Prostate gland (tissue), 2 donors: ENCODE results near the gene HMGXB3.

Experiments
- CTCF ChIP-seq, 4 experiments: fragments of 200-600 bp in 2 of 4; fragments of 450-650 bp in 2 of 4; sonication (generic) in 2 of 4; IDR thresholded peaks; 1 replicate in 3 of 4; 2 replicates in 1 of 4; pipeline ENCODE4 v1.5.1; 2016 to 2019; ENCODE audit warnings: antibody characterized with exemption in 4 of 4, mild to moderate bottlenecking in 2 of 4, moderate library complexity in 2 of 4
- POLR2A ChIP-seq: fragments of 450-650 bp; IDR thresholded peaks from one replicate; pipeline ENCODE4 v1.6.1; 2016; ENCODE audit warnings: antibody characterized with exemption, mild to moderate bottlenecking

GRCh38 chr5:149990518-149991376 lies 9.8 kb upstream of the HMGXB3 start:
- TF ChIP-seq POLR2A (no peak), CTCF (IDR thresholded peaks at IDR 0.05) (peak; percentile 80 to 96 (median 91))
